IPS DF 6.9 (cell line): ENCODE results near the gene GAK.
"Not testable (repeated sequence)": the region's sequence is repeated elsewhere in the genome, so short reads cannot be mapped to it uniquely, and the experiment has no call there.

ENCODE experiments used
- DNase-seq: peaks from one replicate; pipeline ENCODE4 v3.0.0-alpha.2; 2013; ENCODE audit warnings: low read depth, low spot score
- H3K27ac ChIP-seq: one replicate; pipeline ENCODE4 v1.5.1; 2013; ENCODE audit warnings: low read length, control low read depth
- H3K27me3 ChIP-seq: 2 replicates; pipeline ENCODE4 v1.6.1; 2013; ENCODE audit warnings: mild to moderate bottlenecking, low read length; ENCODE audit not compliant: control insufficient read depth, insufficient read depth
- H3K36me3 ChIP-seq: 2 replicates; pipeline ENCODE4 v1.6.1; 2013; ENCODE audit warnings: low read length; ENCODE audit not compliant: control insufficient read depth, insufficient read depth
- H3K4me1 ChIP-seq: 2 replicates; pipeline ENCODE4 v1.6.1; 2013; ENCODE audit warnings: low read length; ENCODE audit not compliant: control insufficient read depth, insufficient read depth
- H3K4me3 ChIP-seq: 2 replicates; pipeline ENCODE4 v1.5.1; 2013; ENCODE audit warnings: mild to moderate bottlenecking, low read length
- H3K9me3 ChIP-seq: 2 replicates; pipeline ENCODE4 v1.6.1; 2013; ENCODE audit warnings: low read length, inconsistent platforms; ENCODE audit not compliant: control insufficient read depth, insufficient read depth
- WGBS: extraction: QIAGEN DNeasy Blood & Tissue Kit; methylation state at CpG from one replicate; pipeline ENCODE4 v1.1.7; 2013; ENCODE audit warnings: mixed read lengths, missing lambda C conversion rate; ENCODE audit not compliant: insufficient read length, insufficient coverage; 5-methylcytosine and 5-hydroxymethylcytosine counted together

The GAK gene

DNA sequence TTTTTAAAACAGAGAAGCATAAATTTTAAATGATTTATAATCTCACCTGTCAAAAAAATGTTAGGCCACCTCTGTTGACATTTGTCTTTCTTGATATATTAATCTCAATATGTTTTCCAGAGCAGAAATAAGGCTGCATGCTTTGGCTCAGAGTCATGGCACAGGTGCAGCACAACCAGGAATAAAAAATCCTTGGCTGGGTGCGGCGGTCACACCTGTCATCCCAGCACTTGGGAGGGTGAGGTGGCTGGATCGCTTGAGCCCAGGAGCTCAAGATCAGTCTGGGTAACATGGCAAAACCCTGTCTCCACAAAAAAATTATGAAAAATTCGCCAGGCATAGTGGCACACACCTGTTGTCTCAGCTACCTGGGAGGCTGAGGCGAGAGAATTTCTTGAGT is 124.3 kb downstream of the GAK start:
- no peak overlapping the region for H3K4me3 ChIP-seq
- no CpG with 5 or more reads among the region's 5 CpGs for WGBS
- H3K4me1 ChIP-seq: no peaks in the 10 kb centered on the region
- H3K27ac ChIP-seq: no peak overlapping the region
- H3K9me3 ChIP-seq: no peaks in the 10 kb centered on the region
- H3K36me3 ChIP-seq: no peaks in the 10 kb centered on the region
- no peak for DNase-seq
- peaks cover 11% of the 10 kb centered on the region for H3K27me3 ChIP-seq

- WGBS: no CpG with 5 or more reads among the region's 4 CpGs
- not testable (repeated sequence) for H3K9me3 ChIP-seq, H3K4me3 ChIP-seq, DNase-seq, H3K27ac ChIP-seq, H3K27me3 ChIP-seq, H3K4me1 ChIP-seq, H3K36me3 ChIP-seq
Measured at GRCh38 chr4:806979-807378, 125.1 kb downstream of the GAK start.

- WGBS: no CpG with 5 or more reads among the region's 44 CpGs
- DNase-seq: no peak
Measured at GRCh38 chr4:804804-805203, 127.3 kb downstream of the GAK start.

GRCh38 chr4:803884-804283 is 128.2 kb downstream of the GAK start:
- no CpG with 5 or more reads among the region's 13 CpGs for WGBS
- no peak for DNase-seq

More at GRCh38 chr4:804804-805203, 127.3 kb downstream of the GAK start:
- no peaks in the 10 kb centered on the region; the same call in none of the 2 replicates for H3K27me3 ChIP-seq
- H3K4me3 ChIP-seq: no peak overlapping the region
- H3K9me3 ChIP-seq: no peaks in the 10 kb centered on the region
- no peaks in the 10 kb centered on the region for H3K4me1 ChIP-seq
- no peaks in the 10 kb centered on the region for H3K36me3 ChIP-seq
- no peak overlapping the region for H3K27ac ChIP-seq

GRCh38 chr4:801436-802124 is 130.5 kb downstream of the GAK start:
- H3K4me1 ChIP-seq: no peaks in the 10 kb centered on the region
- H3K4me3 ChIP-seq: no peak overlapping the region
- no peak for DNase-seq
- no peaks in the 10 kb centered on the region for H3K9me3 ChIP-seq
- H3K27ac ChIP-seq: no peak overlapping the region
- H3K27me3 ChIP-seq: no peaks in the 10 kb centered on the region; the same call in none of the 2 replicates
- no peaks in the 10 kb centered on the region for H3K36me3 ChIP-seq
- WGBS: no CpG with 5 or more reads among the region's 13 CpGs

More at GRCh38 chr4:803884-804283, 128.2 kb downstream of the GAK start:
- Histone ChIP-seq H3K4me1 (no peaks in the 10 kb centered on the region), H3K9me3 (no peaks in the 10 kb centered on the region), H3K27ac (no peak overlapping the region), H3K4me3 (no peak overlapping the region), H3K36me3 (no peaks in the 10 kb centered on the region), H3K27me3 (no peaks in the 10 kb centered on the region; the same call in none of the 2 replicates)
